GM23338 (cell line): ENCODE results near the gene CRACDL. TPM values are rescaled to one million over a fixed set of nuclear protein-coding genes. Genes with fewer than 3 reads are reported as not detected.

Experiments
- ATAC-seq: fragments of 200-7000 bp; cut with Tn5 transposase; 3 replicates; pipeline ENCODE4 v1.9.1; 2020
- DNase-seq: peaks from one replicate; pipeline ENCODE4 v3.0.0-alpha.2; 2015; ENCODE audit warnings: low spot score
- H2AFZ ChIP-seq: fragments of 200-600 bp; sonication (generic); 2 replicates; pipeline ENCODE4 v1.8.0; 2016; ENCODE audit warnings: antibody characterized with exemption, mild to moderate bottlenecking, moderate library complexity
- H3F3A ChIP-seq: fragments of 200-600 bp; sonication (generic); replicated peaks from 2 replicates; pipeline ENCODE4 v1.8.0; 2017; ENCODE audit warnings: antibody characterized with exemption, mixed run types, low read depth
- H3K27ac ChIP-seq: fragments of 200-600 bp; sonication (generic); 2 replicates; pipeline ENCODE4 v1.6.1; 2016; ENCODE audit warnings: low read depth
- H3K27me3 ChIP-seq: fragments of 200-600 bp; sonication (generic); 2 replicates; pipeline ENCODE4 v1.8.0; 2016; ENCODE audit warnings: mild to moderate bottlenecking, mixed run types, moderate library complexity; ENCODE audit not compliant: insufficient read depth
- H3K36me3 ChIP-seq: fragments of 200-600 bp; sonication (generic); 2 replicates; pipeline ENCODE4 v1.8.0; 2016; ENCODE audit warnings: mild to moderate bottlenecking; ENCODE audit not compliant: insufficient read depth
- H3K4me1 ChIP-seq: fragments of 200-600 bp; sonication (generic); 2 replicates; pipeline ENCODE4 v1.8.0; 2016; ENCODE audit warnings: mild to moderate bottlenecking, moderate library complexity; ENCODE audit not compliant: insufficient read depth
- H3K4me2 ChIP-seq: fragments of 200-600 bp; sonication (generic); 2 replicates; pipeline ENCODE4 v1.7.1; 2017; ENCODE audit warnings: mixed run types
- H3K4me3 ChIP-seq: fragments of 200-600 bp; sonication (generic); 2 replicates; pipeline ENCODE4 v1.6.1; 2016; ENCODE audit warnings: mixed run types
- H3K79me2 ChIP-seq: fragments of 200-600 bp; sonication (generic); replicated peaks from 2 replicates; pipeline ENCODE4 v1.8.0; 2017; ENCODE audit warnings: mild to moderate bottlenecking; ENCODE audit not compliant: insufficient read depth
- H3K9me2 ChIP-seq: fragments of 200-600 bp; sonication (generic); 2 replicates; pipeline ENCODE4 v1.8.0; 2017; ENCODE audit not compliant: insufficient read depth
- H4K20me1 ChIP-seq: fragments of 200-600 bp; sonication (generic); replicated peaks from 2 replicates; pipeline ENCODE4 v1.8.0; 2017; ENCODE audit warnings: mild to moderate bottlenecking; ENCODE audit not compliant: insufficient read depth
- H3K27ac Mint-ChIP-seq: 2 replicates; pipeline ENCODE4 v1.8.0; 2020; ENCODE audit warnings: inconsistent platforms, mild to moderate bottlenecking, moderate library complexity, mixed read lengths
- H3K27me3 Mint-ChIP-seq: 3 replicates; pipeline ENCODE4 v1.8.0; 2022; ENCODE audit warnings: low read depth, mild to moderate bottlenecking, moderate library complexity, mixed read lengths, inconsistent platforms; ENCODE audit not compliant: insufficient read depth, poor library complexity
- H3K36me3 Mint-ChIP-seq: 3 replicates; pipeline ENCODE4 v1.8.0; 2021; ENCODE audit warnings: low read depth, mild to moderate bottlenecking, inconsistent platforms, moderate library complexity, mixed read lengths
- H3K4me1 Mint-ChIP-seq: 3 replicates; pipeline ENCODE4 v1.8.0; 2020; ENCODE audit warnings: mild to moderate bottlenecking, inconsistent platforms, mixed read lengths
- H3K4me3 Mint-ChIP-seq: 3 replicates; pipeline ENCODE4 v1.8.0; 2021; ENCODE audit warnings: moderate library complexity, mild to moderate bottlenecking, inconsistent platforms, mixed read lengths
- H3K9me3 Mint-ChIP-seq: 3 replicates; pipeline ENCODE4 v1.8.0; 2020; ENCODE audit warnings: moderate library complexity, mild to moderate bottlenecking, inconsistent platforms, mixed read lengths
- CREB1 ChIP-seq: fragments of 250-450 bp; sonication (Bioruptor Pico); IDR thresholded peaks from 2 replicates; pipeline ENCODE4 v1.5.0; 2020; ENCODE audit warnings: low read depth, mild to moderate bottlenecking, moderate library complexity
- ETS1 ChIP-seq: IDR thresholded peaks from 2 replicates; pipeline ENCODE4 v1.6.1; 2016; ENCODE audit warnings: antibody characterized with exemption
- EZH2 ChIP-seq: fragments of 200-600 bp; sonication (generic); IDR thresholded peaks from one replicate; pipeline ENCODE4 v1.8.0; 2017; ENCODE audit warnings: antibody characterized with exemption, mild to moderate bottlenecking, low read depth; ENCODE audit not compliant: unreplicated experiment
- EZH2phosphoT487 ChIP-seq: fragments of 200-600 bp; sonication (generic); IDR thresholded peaks from one replicate; pipeline ENCODE4 v1.8.1; 2018; ENCODE audit warnings: antibody characterized with exemption; ENCODE audit not compliant: unreplicated experiment
- JUNB ChIP-seq: IDR thresholded peaks from one replicate; pipeline ENCODE4 v1.6.1; 2016; ENCODE audit warnings: antibody characterized with exemption; ENCODE audit not compliant: unreplicated experiment
- NANOG ChIP-seq: IDR thresholded peaks from 2 replicates; pipeline ENCODE4 v1.6.1; 2016; ENCODE audit warnings: antibody characterized with exemption, borderline replicate concordance
- POLR2AphosphoS5 ChIP-seq: IDR thresholded peaks from 2 replicates; pipeline ENCODE4 v1.6.1; 2016; ENCODE audit warnings: antibody characterized with exemption, low read depth
- STAT1 ChIP-seq: IDR thresholded peaks from one replicate; pipeline ENCODE4 v1.6.1; 2016; ENCODE audit warnings: antibody characterized with exemption; ENCODE audit not compliant: unreplicated experiment
- ZNF114 ChIP-seq: fragments of 250-450 bp; sonication (Bioruptor Pico); IDR thresholded peaks from 2 replicates; pipeline ENCODE4 v1.5.0; 2020; ENCODE audit warnings: mild to moderate bottlenecking, moderate library complexity
- ZNF331 ChIP-seq: fragments of 250-450 bp; sonication (Bioruptor Pico); IDR thresholded peaks from 2 replicates; pipeline ENCODE4 v1.5.0; 2020; ENCODE audit warnings: low read depth, mild to moderate bottlenecking, moderate library complexity
- polyA plus RNA-seq: library from polyadenylated mRNA; unstranded; fragments of >200 nt; fragmentation: Nextera tagmentation; extraction: Ambion mirVana; gene quantifications from 2 replicates; pipeline ENCODE4 v1.2.1, GENCODE V29; 2016
- total RNA-seq: library from RNA; depleted of rRNA; stranded (reverse); fragments of >200 nt; shearing (Covaris generic); gene quantifications from 2 replicates; pipeline ENCODE4 v1.2.3, GENCODE V29; 2014
- TF ChIP-seq, protein P1 (sequence below), 2 experiments: fragments of 200-600 bp in 1 of 2; sonication (generic) in 1 of 2; conservative IDR thresholded peaks; 2 replicates each; pipeline versions ENCODE4 v1.5.1 to v1.6.1; 2016 to 2017; ENCODE audit warnings: antibody characterized with exemption in 2 of 2, low read depth in 2 of 2, mild to moderate bottlenecking in 2 of 2, moderate library complexity in 1 of 2
- TF ChIP-seq, protein P2 (sequence below): fragments of 250-450 bp; sonication (Bioruptor Pico); IDR thresholded peaks from 2 replicates; pipeline ENCODE4 v1.5.0; 2020; ENCODE audit warnings: mild to moderate bottlenecking, moderate library complexity
- TF ChIP-seq, protein P3 (sequence below): IDR thresholded peaks from one replicate; pipeline ENCODE4 v1.6.1; 2018; ENCODE audit warnings: antibody characterized with exemption; ENCODE audit not compliant: unreplicated experiment

The CRACDL gene
- total and polyA plus RNA-seq, 2 experiments from 2014 or later = 0.14 to 0.16 TPM

DNA sequence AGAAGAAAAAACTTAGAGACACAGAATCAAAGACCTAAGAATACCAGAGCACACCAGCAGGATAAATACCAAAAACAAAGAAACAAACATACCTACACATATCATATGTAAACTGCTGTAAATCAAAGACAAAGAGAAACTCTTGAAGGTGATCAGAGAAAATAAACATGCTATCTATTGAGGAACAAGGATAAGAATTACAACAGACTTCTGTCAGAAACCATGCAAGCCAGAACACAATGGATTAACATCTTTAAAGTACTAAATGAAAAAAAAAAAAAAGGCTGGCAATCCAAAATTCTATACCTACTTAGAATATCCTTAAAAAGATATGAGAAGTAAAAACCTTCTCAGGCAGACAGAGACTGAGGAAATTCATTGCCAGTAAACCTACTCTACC, 153.5 kb downstream of the CRACDL start:
- peaks cover 2% of the 10 kb centered on the region; the same call in 2 of the 3 replicates for H3K4me1 Mint-ChIP-seq
- Histone ChIP-seq H3K9me2 (peaks cover 12% of the 10 kb centered on the region), H4K20me1 (no peaks in the 10 kb centered on the region), H3K4me3 (no peak overlapping the region), H3K27me3 (no peaks in the 10 kb centered on the region), H3K36me3 (no peaks in the 10 kb centered on the region), H3K79me2 (no peaks in the 10 kb centered on the region), H3F3A (no peaks in the 10 kb centered on the region), H3K4me2 (no peak overlapping the region), H3K4me1 (peaks cover 5% of the 10 kb centered on the region; the same call in 1 of the 2 replicates), H3K27ac (no peak overlapping the region), H2AFZ (no peak overlapping the region)
- peaks cover 5% of the 10 kb centered on the region; the same call in 1 of the 3 replicates for H3K36me3 Mint-ChIP-seq
- H3K27ac Mint-ChIP-seq = no peak overlapping the region
- ATAC-seq (no peak), DNase-seq (no peak)
- H3K4me3 Mint-ChIP-seq = no peak overlapping the region
- no peak for TF ChIP-seq ZNF114 (CRISPR knock-in tag)
- TF ChIP-seq, protein P1, sequence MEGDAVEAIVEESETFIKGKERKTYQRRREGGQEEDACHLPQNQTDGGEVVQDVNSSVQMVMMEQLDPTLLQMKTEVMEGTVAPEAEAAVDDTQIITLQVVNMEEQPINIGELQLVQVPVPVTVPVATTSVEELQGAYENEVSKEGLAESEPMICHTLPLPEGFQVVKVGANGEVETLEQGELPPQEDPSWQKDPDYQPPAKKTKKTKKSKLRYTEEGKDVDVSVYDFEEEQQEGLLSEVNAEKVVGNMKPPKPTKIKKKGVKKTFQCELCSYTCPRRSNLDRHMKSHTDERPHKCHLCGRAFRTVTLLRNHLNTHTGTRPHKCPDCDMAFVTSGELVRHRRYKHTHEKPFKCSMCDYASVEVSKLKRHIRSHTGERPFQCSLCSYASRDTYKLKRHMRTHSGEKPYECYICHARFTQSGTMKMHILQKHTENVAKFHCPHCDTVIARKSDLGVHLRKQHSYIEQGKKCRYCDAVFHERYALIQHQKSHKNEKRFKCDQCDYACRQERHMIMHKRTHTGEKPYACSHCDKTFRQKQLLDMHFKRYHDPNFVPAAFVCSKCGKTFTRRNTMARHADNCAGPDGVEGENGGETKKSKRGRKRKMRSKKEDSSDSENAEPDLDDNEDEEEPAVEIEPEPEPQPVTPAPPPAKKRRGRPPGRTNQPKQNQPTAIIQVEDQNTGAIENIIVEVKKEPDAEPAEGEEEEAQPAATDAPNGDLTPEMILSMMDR (conservative IDR thresholded peaks at IDR 0.05; ENCODE audit: low read depth in 2 of 2) = no peak
- no peak for TF ChIP-seq STAT1
- TF ChIP-seq ETS1 = no peak
- TF ChIP-seq, protein P2, sequence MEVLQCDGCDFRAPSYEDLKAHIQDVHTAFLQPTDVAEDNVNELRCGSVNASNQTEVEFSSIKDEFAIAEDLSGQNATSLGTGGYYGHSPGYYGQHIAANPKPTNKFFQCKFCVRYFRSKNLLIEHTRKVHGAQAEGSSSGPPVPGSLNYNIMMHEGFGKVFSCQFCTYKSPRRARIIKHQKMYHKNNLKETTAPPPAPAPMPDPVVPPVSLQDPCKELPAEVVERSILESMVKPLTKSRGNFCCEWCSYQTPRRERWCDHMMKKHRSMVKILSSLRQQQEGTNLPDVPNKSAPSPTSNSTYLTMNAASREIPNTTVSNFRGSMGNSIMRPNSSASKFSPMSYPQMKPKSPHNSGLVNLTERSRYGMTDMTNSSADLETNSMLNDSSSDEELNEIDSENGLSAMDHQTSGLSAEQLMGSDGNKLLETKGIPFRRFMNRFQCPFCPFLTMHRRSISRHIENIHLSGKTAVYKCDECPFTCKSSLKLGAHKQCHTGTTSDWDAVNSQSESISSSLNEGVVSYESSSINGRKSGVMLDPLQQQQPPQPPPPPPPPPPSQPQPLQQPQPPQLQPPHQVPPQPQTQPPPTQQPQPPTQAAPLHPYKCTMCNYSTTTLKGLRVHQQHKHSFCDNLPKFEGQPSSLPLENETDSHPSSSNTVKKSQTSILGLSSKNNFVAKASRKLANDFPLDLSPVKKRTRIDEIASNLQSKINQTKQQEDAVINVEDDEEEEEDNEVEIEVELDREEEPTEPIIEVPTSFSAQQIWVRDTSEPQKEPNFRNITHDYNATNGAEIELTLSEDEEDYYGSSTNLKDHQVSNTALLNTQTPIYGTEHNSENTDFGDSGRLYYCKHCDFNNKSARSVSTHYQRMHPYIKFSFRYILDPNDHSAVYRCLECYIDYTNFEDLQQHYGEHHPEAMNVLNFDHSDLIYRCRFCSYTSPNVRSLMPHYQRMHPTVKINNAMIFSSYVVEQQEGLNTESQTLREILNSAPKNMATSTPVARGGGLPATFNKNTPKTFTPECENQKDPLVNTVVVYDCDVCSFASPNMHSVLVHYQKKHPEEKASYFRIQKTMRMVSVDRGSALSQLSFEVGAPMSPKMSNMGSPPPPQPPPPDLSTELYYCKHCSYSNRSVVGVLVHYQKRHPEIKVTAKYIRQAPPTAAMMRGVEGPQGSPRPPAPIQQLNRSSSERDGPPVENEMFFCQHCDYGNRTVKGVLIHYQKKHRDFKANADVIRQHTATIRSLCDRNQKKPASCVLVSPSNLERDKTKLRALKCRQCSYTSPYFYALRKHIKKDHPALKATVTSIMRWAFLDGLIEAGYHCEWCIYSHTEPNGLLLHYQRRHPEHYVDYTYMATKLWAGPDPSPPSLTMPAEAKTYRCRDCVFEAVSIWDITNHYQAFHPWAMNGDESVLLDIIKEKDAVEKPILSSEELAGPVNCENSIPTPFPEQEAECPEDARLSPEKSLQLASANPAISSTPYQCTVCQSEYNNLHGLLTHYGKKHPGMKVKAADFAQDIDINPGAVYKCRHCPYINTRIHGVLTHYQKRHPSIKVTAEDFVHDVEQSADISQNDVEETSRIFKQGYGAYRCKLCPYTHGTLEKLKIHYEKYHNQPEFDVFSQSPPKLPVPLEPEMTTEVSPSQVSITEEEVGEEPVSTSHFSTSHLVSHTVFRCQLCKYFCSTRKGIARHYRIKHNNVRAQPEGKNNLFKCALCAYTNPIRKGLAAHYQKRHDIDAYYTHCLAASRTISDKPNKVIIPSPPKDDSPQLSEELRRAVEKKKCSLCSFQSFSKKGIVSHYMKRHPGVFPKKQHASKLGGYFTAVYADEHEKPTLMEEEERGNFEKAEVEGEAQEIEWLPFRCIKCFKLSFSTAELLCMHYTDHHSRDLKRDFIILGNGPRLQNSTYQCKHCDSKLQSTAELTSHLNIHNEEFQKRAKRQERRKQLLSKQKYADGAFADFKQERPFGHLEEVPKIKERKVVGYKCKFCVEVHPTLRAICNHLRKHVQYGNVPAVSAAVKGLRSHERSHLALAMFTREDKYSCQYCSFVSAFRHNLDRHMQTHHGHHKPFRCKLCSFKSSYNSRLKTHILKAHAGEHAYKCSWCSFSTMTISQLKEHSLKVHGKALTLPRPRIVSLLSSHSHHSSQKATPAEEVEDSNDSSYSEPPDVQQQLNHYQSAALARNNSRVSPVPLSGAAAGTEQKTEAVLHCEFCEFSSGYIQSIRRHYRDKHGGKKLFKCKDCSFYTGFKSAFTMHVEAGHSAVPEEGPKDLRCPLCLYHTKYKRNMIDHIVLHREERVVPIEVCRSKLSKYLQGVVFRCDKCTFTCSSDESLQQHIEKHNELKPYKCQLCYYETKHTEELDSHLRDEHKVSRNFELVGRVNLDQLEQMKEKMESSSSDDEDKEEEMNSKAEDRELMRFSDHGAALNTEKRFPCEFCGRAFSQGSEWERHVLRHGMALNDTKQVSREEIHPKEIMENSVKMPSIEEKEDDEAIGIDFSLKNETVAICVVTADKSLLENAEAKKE (CRISPR knock-in tag) = no peak
- no peak for TF ChIP-seq EZH2phosphoT487
- TF ChIP-seq ZNF331 (CRISPR knock-in tag) = no peak
- no peak for TF ChIP-seq NANOG
- TF ChIP-seq, protein P3, sequence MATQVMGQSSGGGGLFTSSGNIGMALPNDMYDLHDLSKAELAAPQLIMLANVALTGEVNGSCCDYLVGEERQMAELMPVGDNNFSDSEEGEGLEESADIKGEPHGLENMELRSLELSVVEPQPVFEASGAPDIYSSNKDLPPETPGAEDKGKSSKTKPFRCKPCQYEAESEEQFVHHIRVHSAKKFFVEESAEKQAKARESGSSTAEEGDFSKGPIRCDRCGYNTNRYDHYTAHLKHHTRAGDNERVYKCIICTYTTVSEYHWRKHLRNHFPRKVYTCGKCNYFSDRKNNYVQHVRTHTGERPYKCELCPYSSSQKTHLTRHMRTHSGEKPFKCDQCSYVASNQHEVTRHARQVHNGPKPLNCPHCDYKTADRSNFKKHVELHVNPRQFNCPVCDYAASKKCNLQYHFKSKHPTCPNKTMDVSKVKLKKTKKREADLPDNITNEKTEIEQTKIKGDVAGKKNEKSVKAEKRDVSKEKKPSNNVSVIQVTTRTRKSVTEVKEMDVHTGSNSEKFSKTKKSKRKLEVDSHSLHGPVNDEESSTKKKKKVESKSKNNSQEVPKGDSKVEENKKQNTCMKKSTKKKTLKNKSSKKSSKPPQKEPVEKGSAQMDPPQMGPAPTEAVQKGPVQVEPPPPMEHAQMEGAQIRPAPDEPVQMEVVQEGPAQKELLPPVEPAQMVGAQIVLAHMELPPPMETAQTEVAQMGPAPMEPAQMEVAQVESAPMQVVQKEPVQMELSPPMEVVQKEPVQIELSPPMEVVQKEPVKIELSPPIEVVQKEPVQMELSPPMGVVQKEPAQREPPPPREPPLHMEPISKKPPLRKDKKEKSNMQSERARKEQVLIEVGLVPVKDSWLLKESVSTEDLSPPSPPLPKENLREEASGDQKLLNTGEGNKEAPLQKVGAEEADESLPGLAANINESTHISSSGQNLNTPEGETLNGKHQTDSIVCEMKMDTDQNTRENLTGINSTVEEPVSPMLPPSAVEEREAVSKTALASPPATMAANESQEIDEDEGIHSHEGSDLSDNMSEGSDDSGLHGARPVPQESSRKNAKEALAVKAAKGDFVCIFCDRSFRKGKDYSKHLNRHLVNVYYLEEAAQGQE = no peak
- TF ChIP-seq JUNB = no peak
- no peak for TF ChIP-seq CREB1 (CRISPR knock-in tag)
- TF ChIP-seq EZH2 = no peak
- TF ChIP-seq POLR2AphosphoS5 = no peak
- peaks cover 16% of the 10 kb centered on the region for H3K9me3 Mint-ChIP-seq
- H3K27me3 Mint-ChIP-seq = peaks cover 1% of the 10 kb centered on the region
